Activated naive CD8-positive, alpha-beta T cell treated with anti-CD3 and anti-CD28 coated beads, Interleukin-2, amount 50 U/mL, for 16 hours (primary cell): ENCODE results near the gene IGFBP4.

Experiments
- DNase-seq: peaks from one replicate; pipeline ENCODE4 v3.0.0-alpha.2; 2020; ENCODE audit warnings: low read depth, low spot score

IGFBP4 gene

GRCh38 chr17:40431231-40431602 is 12.0 kb upstream of the IGFBP4 start:
- DNase-seq = no peak

- DNase-seq = no peak
Measured at GRCh38 chr17:40432864-40433528, 10.3 kb upstream of the IGFBP4 start.

- DNase-seq = no peak
Measured at GRCh38 chr17:40433551-40434415, 9.5 kb upstream of the IGFBP4 start.

GRCh38 chr17:40436636-40437035 is 6.6 kb upstream of the IGFBP4 start:
- DNase-seq = no peak

- no peak for DNase-seq
Measured at GRCh38 chr17:40437095-40437732, 6.0 kb upstream of the IGFBP4 start.

- DNase-seq = no peak
Measured at GRCh38 chr17:40440166-40440565, 3.1 kb upstream of the IGFBP4 start.

- DNase-seq = no peak
Measured at GRCh38 chr17:40442392-40443195, 656 bp upstream of the IGFBP4 start.

- no peak for DNase-seq
Measured at GRCh38 chr17:40443988-40444899, 994 bp downstream of the IGFBP4 start.

- DNase-seq = no peak
Measured at GRCh38 chr17:40445751-40446468, 2.7 kb downstream of the IGFBP4 start.

GRCh38 chr17:40447148-40447644 is 3.9 kb downstream of the IGFBP4 start:
- DNase-seq = no peak

- DNase-seq = no peak
Measured at GRCh38 chr17:40447806-40448205, 4.6 kb downstream of the IGFBP4 start.

GRCh38 chr17:40448213-40448638 is 5.0 kb downstream of the IGFBP4 start:
- DNase-seq = no peak

GRCh38 chr17:40448639-40449261 is 5.5 kb downstream of the IGFBP4 start:
- no peak for DNase-seq

GRCh38 chr17:40450175-40450574 is 6.9 kb downstream of the IGFBP4 start:
- DNase-seq = no peak

GRCh38 chr17:40451420-40451819 is 8.2 kb downstream of the IGFBP4 start:
- DNase-seq = no peak

GRCh38 chr17:40452216-40452787 is 9.1 kb downstream of the IGFBP4 start:
- no peak for DNase-seq

- DNase-seq = no peak
Measured at GRCh38 chr17:40452921-40453378, 9.7 kb downstream of the IGFBP4 start.

GRCh38 chr17:40453881-40454612 is 10.8 kb downstream of the IGFBP4 start:
- no peak for DNase-seq
